Stimulated activated CD4-positive, alpha-beta T cell treated with anti-CD3 and anti-CD28 coated beads, Interleukin-2, amount 100 ng/mL, for 48 hours (primary cell): Measurements from ENCODE around the gene EPHA4.

ENCODE experiments used
- DNase-seq, 2 donors: peaks; one replicate each; pipeline ENCODE4 v3.0.0-alpha.2; 2020

Gene EPHA4

GRCh38 chr2:221501210-221501882 lies 70.8 kb downstream of the EPHA4 start:
- no peak for DNase-seq

- DNase-seq = no peak
Observed at GRCh38 chr2:221500501-221501209, 71.4 kb downstream of the EPHA4 start.

GRCh38 chr2:221495731-221496130 lies 76.4 kb downstream of the EPHA4 start:
- DNase-seq = no peak

- no peak for DNase-seq
Observed at GRCh38 chr2:221494556-221494955, 77.5 kb downstream of the EPHA4 start.

DNA sequence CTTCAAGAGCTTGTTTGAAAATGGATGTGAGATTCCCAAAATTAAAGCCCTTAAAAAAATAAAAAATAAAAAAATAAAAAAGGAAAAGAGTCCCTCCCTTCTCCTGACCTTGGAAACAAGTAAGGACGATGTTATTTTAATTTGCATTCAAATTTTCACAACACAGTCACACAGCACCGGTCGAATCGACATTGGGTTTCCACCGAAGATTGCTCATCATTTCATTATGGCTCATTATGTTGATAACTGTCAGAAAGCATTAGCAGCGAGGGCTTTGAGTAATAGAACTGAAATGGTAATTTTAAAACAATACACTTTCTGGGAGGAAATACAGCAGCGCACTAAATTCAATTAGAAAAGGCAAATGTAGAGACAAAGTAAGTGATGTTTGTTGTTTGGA lies 78.7 kb downstream of the EPHA4 start:
- DNase-seq = no peak

- DNase-seq = no peak
Observed at GRCh38 chr2:221492636-221493035, 79.5 kb downstream of the EPHA4 start.

GRCh38 chr2:221490506-221491060 lies 81.5 kb downstream of the EPHA4 start:
- no peak for DNase-seq

DNA sequence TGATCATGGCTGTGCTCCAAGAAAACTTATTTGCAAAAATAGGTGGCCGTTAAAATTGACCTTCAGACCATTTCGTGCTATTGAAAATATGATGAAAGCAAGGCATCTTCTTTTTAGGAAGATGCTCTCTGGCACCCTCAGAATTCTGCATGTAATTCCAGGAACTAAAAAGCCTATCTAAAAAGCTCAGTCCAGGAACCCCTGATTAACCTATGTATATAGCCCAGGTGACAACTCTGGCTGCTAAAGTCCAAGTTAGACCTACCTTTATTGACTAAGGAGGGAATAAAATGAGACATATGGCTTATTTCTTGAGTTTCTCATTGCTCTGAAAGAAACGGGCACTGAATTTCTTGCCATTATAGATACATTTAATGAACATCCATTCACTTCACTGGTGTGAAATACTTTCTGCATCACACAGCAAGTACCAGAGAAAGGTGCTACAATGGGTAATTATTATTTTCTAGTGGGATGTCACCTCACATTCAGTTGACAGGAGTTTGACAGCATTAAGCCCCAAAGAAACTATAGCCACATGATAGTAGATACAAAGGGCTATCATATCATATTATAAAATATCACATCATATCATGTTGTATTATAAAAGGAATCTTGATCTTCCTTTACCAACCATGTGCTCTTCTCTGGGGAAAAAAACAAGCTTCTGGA lies 83.8 kb downstream of the EPHA4 start:
- no peak for DNase-seq

DNA sequence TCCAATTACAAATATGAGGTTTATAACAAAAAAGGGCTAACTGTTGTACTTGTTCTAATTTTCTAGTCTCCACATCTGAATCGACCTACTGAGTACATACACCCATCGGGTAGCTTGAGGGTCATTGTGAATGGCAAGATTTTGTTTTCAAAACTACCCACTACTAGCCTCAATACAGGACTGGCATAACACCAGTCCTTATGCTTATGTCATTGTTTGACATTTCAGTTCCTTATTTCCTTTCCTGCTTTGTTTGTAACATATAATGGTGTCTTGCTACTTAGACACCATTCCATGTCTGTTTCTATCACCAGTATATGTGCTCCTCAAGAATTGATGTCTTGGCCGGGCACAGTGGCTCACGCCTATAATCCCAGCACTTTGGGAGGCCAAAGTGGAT lies 86.0 kb downstream of the EPHA4 start:
- no peak for DNase-seq

GRCh38 chr2:221485503-221485870 lies 86.6 kb downstream of the EPHA4 start:
- no peak for DNase-seq

- no peak for DNase-seq
Observed at GRCh38 chr2:221484761-221485502, 87.2 kb downstream of the EPHA4 start.

DNA sequence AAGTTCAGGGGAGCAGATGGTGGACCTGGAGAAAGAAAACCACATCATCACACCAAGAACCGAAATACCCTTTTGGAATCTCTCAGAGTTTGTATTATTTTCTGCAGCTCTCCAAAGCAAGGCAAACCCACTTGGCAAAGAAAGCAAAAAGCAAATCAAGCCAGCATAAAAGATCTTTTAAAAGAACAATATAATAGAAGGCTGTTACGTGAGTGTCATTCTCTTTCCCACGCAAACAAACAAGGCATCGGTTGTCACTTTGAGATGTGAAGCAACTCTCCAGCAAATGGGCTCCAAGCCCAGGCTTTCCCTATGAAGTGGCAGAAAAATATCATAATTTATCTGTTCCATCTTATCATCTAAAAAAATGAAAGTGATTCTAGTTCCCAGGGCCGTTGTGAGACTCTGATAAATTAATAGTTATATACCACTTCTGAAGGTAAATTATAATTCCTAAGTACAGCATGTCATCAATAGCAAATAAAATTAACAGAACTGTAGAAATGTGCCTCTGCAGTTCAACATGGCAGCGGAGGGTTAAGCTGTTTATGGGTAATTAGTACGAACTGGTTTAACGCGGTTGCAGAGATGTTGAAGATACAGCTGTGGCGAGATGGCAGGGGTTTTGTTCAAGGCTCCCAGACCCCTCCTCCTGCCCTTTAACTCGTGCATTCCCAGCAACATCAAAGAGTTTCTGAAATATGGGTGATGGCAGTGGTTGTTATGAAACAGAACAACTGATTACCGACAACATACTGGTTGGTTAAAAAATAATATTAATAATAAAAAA lies 89.2 kb downstream of the EPHA4 start:
- no peak for DNase-seq

DNA sequence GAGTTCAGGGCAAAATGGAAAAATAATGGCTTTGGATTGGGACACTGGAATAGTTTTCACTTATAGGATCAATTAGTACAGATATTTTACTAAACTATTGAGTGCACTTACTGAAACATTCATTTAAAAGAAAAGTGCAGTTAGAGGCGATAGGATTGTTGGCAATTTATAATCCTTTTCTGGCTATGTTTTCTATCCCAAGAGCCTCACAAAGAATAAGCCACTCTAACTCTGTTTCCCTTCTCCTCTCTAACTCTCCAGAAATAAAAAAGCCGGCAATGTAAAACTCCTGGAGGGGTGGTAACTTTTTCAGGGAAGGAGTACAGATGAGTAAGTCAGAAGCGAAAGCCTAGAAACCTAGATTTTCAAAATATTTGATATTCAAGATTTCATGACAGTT lies 91.3 kb downstream of the EPHA4 start:
- no peak for DNase-seq

DNA sequence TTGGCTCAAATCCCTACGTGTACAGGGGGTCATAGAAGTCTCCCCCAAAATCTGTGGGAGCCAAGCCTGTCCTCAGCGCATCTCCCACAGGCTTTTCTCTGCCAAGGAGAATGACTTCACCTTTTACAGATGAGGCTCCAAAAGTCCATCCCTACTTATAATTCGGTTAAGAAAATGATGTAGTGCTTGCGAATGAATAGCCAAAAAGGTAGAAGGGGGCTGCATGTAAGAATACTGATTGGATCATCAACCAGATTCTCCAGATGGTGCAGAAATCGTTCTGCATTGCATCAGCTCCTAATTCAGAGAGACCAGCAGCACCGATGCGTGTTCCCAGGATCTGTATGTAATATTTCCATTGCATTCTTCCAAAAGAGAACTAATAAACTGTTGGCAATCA lies 91.9 kb downstream of the EPHA4 start:
- no peak for DNase-seq

DNA sequence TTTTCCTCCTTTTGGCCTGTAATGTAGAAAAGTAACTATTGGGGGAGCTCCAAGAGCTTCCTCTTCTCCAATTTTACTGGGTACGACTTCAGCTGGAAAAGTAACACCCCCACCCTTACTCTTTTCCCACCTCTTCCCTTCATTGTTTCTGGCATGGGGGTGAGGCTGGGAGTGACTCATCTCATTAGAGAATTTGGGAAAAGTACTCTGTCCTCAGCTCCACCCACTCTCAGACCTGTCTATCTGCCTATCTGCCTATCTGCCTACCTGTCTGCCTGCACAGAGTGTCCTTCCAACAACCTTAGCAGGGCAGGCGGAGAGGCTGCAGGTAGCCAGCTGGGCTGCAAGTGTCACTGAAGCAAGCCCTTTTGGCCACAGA lies 93.6 kb downstream of the EPHA4 start:
- no peak for DNase-seq

GRCh38 chr2:221477714-221478484 lies 94.2 kb downstream of the EPHA4 start:
- no peak for DNase-seq

DNA sequence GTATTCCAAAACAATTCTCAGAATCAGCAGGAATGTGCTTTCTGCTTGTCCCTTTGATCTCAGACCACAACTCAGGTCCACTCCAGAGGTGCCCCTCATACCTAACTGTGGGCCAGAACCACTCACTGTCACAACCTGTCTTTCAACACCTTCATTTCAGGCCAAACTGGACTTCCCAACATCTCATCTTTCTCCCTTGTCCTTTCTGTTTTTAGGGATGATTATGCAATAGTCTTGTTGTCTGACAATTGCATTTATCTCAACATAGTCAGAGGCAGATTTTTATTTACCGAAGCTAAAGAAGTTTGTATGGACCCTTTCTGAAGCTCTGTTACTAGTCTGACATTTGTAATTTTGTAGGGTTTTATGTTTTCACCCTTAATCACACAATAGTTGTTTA lies 95.9 kb downstream of the EPHA4 start:
- DNase-seq = no peak

- DNase-seq = no peak
Observed at GRCh38 chr2:221473451-221473850, 98.7 kb downstream of the EPHA4 start.

DNA sequence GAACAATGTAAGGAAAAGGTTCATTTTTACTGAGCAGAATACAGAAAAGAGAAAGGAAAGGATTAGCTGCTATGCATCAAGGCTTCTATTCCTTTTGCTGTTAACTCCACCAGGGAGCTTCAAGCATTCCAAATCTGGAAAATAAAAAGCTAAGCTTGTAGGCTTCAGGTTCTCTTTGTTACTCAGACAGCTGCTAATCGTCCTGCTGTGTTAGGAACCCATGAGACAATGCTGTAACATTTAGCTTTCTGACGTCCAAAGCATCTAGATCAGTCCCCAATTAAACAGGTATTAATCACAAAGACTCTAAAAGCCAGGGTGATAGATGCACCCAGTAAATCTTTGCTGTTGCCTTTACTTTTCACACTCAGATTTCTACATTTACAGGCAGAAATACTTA lies 103.8 kb downstream of the EPHA4 start:
- no peak for DNase-seq

DNA sequence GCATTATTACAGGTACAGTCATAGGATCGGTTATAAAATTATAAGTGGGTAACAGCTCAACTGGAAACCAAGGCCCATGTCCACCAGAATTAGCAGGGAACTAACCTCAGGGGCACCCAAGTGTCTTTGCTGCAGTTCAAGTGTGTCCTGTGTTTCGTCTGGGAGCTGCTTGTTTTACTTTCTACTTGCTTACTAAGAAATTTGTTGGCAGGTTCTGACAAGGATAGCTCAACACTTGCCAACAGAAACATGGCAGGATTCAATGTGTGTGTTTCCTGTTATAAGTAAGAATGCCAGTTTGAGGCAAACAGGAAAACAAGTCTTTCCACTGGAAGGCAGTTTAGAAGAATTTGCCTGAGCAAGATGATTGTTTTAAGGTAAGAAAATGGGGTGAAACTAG lies 104.5 kb downstream of the EPHA4 start:
- no peak for DNase-seq

GRCh38 chr2:221466744-221467143 lies 105.4 kb downstream of the EPHA4 start:
- no peak for DNase-seq

DNA sequence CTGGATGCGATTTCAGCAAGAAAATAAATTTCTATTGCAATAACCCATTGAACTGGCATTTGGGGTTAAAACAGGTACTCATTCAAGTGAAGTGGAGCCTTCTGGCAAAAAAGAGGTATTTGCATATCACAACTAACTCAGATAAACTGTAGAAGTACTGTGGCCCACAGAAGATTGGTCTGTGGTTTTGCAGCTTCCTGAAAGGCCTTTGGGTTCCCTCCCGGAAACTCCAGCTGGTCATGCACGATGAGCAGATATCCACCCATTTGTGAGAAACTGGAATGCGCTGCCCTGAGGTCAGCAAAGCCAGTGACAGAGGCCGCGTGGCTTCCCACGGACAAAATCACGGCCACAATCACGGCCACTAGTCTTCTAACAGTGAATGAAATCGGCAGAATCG lies 106.3 kb downstream of the EPHA4 start:
- DNase-seq = no peak
